Effector memory CD4-positive, alpha-beta T cell (primary cell): Measurements from ENCODE around the gene LCE7A.

Experiments used
- DNase-seq, 3 donors: peaks; one replicate each; pipeline ENCODE4 v3.0.0-alpha.2; 2020
- H3K27ac ChIP-seq: 2 replicates; pipeline ENCODE4 v1.7.0; 2013; ENCODE audit warnings: mild to moderate bottlenecking, low read length, moderate library complexity; ENCODE audit not compliant: insufficient read depth, poor library complexity, severe bottlenecking
- H3K27me3 ChIP-seq: replicated peaks from 2 replicates; pipeline ENCODE4 v1.7.0; 2013; ENCODE audit warnings: mild to moderate bottlenecking, low read length; ENCODE audit not compliant: insufficient read depth, control insufficient read depth, poor library complexity, severe bottlenecking
- H3K36me3 ChIP-seq: 2 replicates; pipeline ENCODE4 v1.7.0; 2013; ENCODE audit warnings: mild to moderate bottlenecking, low read length, moderate library complexity; ENCODE audit not compliant: control insufficient read depth, insufficient read depth
- H3K4me1 ChIP-seq: 2 replicates; pipeline ENCODE4 v1.7.0; 2013; ENCODE audit warnings: low read length, mild to moderate bottlenecking; ENCODE audit not compliant: control insufficient read depth, insufficient read depth, poor library complexity, severe bottlenecking
- H3K4me3 ChIP-seq: 2 replicates; pipeline ENCODE4 v1.7.0; 2013; ENCODE audit warnings: low read length, low read depth, mild to moderate bottlenecking; ENCODE audit not compliant: insufficient read depth, poor library complexity, severe bottlenecking
- H3K9me3 ChIP-seq: 2 replicates; pipeline ENCODE4 v1.7.0; 2013; ENCODE audit warnings: mild to moderate bottlenecking, low read length, moderate library complexity; ENCODE audit not compliant: control insufficient read depth

The LCE7A gene

GRCh38 chr1:152858062-152858461, 1.7 kb upstream of the LCE7A start:
- H3K36me3 ChIP-seq, result no peaks in the 10 kb centered on the region

GRCh38 chr1:152860129-152860528, 333 bp downstream of the LCE7A start:
- Histone ChIP-seq H3K4me3 (no peak overlapping the region), H3K27me3 (peaks cover 4% of the 10 kb centered on the region), H3K4me1 (no peaks in the 10 kb centered on the region), H3K36me3 (no peaks in the 10 kb centered on the region), H3K27ac (no peak overlapping the region), H3K9me3 (no peaks in the 10 kb centered on the region)
- DNase-seq, result no peak

More at GRCh38 chr1:152858062-152858461, 1.7 kb upstream of the LCE7A start:
- H3K27ac ChIP-seq, result no peak overlapping the region
- H3K4me1 ChIP-seq, result no peaks in the 10 kb centered on the region
- no peaks in the 10 kb centered on the region for H3K9me3 ChIP-seq
- DNase-seq, result no peak
- H3K4me3 ChIP-seq, result no peak overlapping the region
- H3K27me3 ChIP-seq, result no peaks in the 10 kb centered on the region

- H3K9me3 ChIP-seq, result no peaks in the 10 kb centered on the region
- DNase-seq, result no peak
- no peak overlapping the region for H3K4me3 ChIP-seq
- H3K4me1 ChIP-seq, result no peaks in the 10 kb centered on the region
- peaks cover 4% of the 10 kb centered on the region for H3K27me3 ChIP-seq
- H3K27ac ChIP-seq, result no peak overlapping the region
- H3K36me3 ChIP-seq, result no peaks in the 10 kb centered on the region
Measured at GRCh38 chr1:152861374-152861773, 1.6 kb downstream of the LCE7A start.

GRCh38 chr1:152864443-152864842, 4.6 kb downstream of the LCE7A start:
- Histone ChIP-seq H3K9me3 (no peaks in the 10 kb centered on the region), H3K27ac (no peak overlapping the region), H3K4me1 (no peaks in the 10 kb centered on the region), H3K4me3 (no peak overlapping the region), H3K36me3 (no peaks in the 10 kb centered on the region), H3K27me3 (peaks cover 4% of the 10 kb centered on the region)
- DNase-seq, result no peak

GRCh38 chr1:152866321-152866720, 6.5 kb downstream of the LCE7A start:
- no peaks in the 10 kb centered on the region for H3K36me3 ChIP-seq
- DNase-seq, result no peak
- no peak overlapping the region for H3K27ac ChIP-seq
- peaks cover 4% of the 10 kb centered on the region for H3K27me3 ChIP-seq
- H3K9me3 ChIP-seq, result no peaks in the 10 kb centered on the region
- H3K4me3 ChIP-seq, result no peak overlapping the region
- H3K4me1 ChIP-seq, result no peaks in the 10 kb centered on the region

- no peaks in the 10 kb centered on the region for H3K9me3 ChIP-seq
- peak in 2 of 3 donors; percentile 2 to 23 for DNase-seq
- H3K27me3 ChIP-seq, result no peaks in the 10 kb centered on the region
- H3K4me1 ChIP-seq, result no peaks in the 10 kb centered on the region
- no peak overlapping the region for H3K27ac ChIP-seq
- no peak overlapping the region for H3K4me3 ChIP-seq
- no peaks in the 10 kb centered on the region for H3K36me3 ChIP-seq
Measured at GRCh38 chr1:152869808-152870419, 10.1 kb downstream of the LCE7A start.

- H3K27me3 ChIP-seq, result no peaks in the 10 kb centered on the region
- H3K9me3 ChIP-seq, result no peaks in the 10 kb centered on the region
- no peak overlapping the region for H3K4me3 ChIP-seq
- no peaks in the 10 kb centered on the region for H3K4me1 ChIP-seq
- H3K27ac ChIP-seq, result no peak overlapping the region
- no peak for DNase-seq
- no peaks in the 10 kb centered on the region for H3K36me3 ChIP-seq
Measured at GRCh38 chr1:152870831-152871730, 11.3 kb downstream of the LCE7A start.

GRCh38 chr1:152871731-152872126, 11.9 kb downstream of the LCE7A start:
- Histone ChIP-seq H3K27me3 (no peaks in the 10 kb centered on the region), H3K4me3 (no peak overlapping the region), H3K9me3 (no peaks in the 10 kb centered on the region), H3K4me1 (no peaks in the 10 kb centered on the region), H3K36me3 (no peaks in the 10 kb centered on the region), H3K27ac (no peak overlapping the region)
- DNase-seq, result no peak

- Histone ChIP-seq H3K27me3 (no peaks in the 10 kb centered on the region), H3K9me3 (no peaks in the 10 kb centered on the region), H3K36me3 (no peaks in the 10 kb centered on the region), H3K27ac (no peak overlapping the region), H3K4me3 (no peak overlapping the region), H3K4me1 (no peaks in the 10 kb centered on the region)
- DNase-seq, result no peak
Measured at GRCh38 chr1:152873495-152873894, 13.7 kb downstream of the LCE7A start.

- DNase-seq, result no peak
- Histone ChIP-seq H3K4me3 (no peak overlapping the region), H3K27me3 (no peaks in the 10 kb centered on the region), H3K4me1 (no peaks in the 10 kb centered on the region), H3K27ac (no peak overlapping the region), H3K9me3 (no peaks in the 10 kb centered on the region), H3K36me3 (no peaks in the 10 kb centered on the region)
Measured at GRCh38 chr1:152876827-152877226, 17.0 kb downstream of the LCE7A start.
